Measurements from ENCODE around the gene TTLL12.

The TTLL12 gene

DNA sequence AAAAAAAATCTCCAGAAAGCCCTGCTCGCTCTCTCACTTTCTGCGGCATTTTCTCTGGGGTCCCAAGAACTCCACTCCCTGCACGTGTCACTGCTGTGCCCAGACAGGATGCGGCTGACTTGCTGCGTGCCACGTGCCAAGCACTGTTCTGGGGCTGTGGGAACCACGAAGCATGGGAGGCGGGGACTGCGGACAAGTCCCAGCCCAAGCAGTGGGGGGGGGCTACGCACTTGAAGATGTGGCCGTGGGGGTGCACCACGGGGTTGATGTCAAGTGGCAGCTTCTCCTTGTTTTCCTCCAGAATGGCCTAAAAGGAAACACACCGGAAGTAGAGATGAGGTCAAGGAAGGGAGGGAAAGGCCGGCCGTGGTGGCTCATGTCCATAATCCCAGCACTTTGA is 10.8 kb downstream of the TTLL12 start:
- DNase-seq (ENCODE audit: insufficient read length, low spot score) (no peak), FAIRE-seq (no peak)

DNA sequence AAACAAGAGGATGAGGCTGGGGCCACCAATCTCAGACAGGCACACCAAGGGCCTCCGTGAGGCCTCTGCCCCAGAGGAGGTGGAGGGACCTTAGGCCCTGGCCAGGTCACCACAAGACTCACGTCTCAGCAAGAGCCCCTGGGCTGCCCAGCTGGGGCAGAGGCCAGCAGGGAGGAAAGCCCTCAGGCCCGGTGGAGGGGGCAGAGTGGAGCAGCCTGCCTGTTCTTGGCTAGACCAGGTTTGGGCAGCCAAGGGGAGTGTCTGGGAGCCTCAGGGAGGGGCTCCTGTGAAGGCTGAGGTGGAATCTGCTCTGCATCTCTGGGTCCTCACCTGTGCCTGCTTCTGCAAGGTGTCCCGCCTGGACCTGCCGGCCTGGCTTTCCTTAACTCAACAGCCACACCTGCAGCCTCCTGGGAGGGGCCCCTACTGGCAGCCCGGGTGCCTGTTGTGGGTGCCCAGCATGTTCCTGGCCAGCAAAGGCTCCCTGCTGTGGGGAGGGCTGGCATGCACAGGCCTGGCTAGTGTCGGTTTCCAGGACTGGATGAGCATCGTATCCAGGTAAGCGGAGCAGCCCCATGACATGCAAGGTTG is 11.9 kb downstream of the TTLL12 start:
- DNase-seq (ENCODE audit: insufficient read length, low spot score): no peak
- FAIRE-seq: no peak

- FAIRE-seq (no peak), DNase-seq (ENCODE audit: insufficient read length, low spot score) (no peak)
Measured at GRCh38 chr22:43173976-43174720, 12.8 kb downstream of the TTLL12 start.

DNA sequence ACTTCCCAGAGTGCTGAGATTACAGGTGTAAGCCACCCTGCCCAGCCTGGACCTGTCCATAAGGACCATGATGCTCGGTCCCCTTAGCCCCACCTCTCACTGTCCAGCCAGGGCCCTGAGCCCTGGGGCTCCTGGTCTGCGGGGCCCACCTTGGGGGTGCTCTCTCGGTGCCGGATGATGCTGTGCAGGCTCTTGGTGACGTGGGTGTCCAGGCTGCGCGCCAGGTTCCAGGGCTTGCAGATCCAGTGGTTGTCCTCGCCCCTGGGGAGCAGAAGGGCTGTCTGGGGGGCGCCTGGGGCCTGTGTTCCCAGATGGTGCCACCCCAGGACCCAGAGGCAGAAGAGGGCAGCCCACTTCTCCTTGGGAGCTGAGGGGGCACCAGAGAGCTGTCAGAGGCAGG is 13.4 kb downstream of the TTLL12 start:
- DNase-seq (ENCODE audit: insufficient read length, low spot score) (no peak), FAIRE-seq (no peak)

- no peak for DNase-seq (ENCODE audit: insufficient read length, low spot score)
- FAIRE-seq: no peak
Measured at GRCh38 chr22:43172191-43172590, 14.7 kb downstream of the TTLL12 start.

DNA sequence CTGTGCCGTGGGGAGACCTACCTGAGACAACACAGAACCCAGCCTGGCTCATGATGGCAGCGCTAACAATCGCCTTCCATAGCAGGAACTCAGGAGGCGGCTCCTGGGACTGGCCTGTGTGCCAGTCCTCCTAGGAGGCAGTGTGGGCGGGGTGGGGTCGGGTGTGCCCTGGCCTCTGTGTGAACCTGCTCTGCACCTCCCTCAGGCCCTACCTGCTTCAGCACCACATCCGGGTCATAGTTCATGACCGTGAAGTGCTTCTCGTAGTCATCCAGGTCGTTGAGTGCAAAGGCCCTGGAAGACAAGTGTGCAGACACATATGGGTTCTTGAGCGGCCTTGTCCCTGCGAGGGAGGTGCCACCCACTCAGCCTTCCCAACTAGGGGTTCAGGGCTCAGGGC is 15.3 kb downstream of the TTLL12 start:
- DNase-seq (ENCODE audit: insufficient read length, low spot score) (no peak), FAIRE-seq (no peak)

- no peak for FAIRE-seq
- DNase-seq (ENCODE audit: insufficient read length, low spot score): no peak
Measured at GRCh38 chr22:43171019-43171491, 15.9 kb downstream of the TTLL12 start.

DNA sequence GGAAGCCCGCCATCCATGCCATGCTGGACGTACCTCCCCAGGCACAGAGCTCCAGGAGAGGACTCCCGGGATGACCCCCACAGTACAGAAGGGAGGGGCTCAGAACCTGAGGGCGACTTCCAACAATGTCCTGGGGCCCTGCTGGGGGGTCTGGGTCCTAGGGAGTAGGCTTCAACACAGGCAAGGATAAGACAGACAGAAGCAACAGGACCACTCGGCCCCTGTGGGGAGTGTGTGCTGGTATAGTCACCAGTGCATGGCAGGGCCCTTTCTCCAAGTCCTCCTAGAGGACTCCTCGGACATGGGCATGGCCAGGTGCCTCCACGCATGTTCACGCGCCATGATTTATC is 16.8 kb downstream of the TTLL12 start:
- no peak for FAIRE-seq
- no peak for DNase-seq (ENCODE audit: insufficient read length, low spot score)

DNA sequence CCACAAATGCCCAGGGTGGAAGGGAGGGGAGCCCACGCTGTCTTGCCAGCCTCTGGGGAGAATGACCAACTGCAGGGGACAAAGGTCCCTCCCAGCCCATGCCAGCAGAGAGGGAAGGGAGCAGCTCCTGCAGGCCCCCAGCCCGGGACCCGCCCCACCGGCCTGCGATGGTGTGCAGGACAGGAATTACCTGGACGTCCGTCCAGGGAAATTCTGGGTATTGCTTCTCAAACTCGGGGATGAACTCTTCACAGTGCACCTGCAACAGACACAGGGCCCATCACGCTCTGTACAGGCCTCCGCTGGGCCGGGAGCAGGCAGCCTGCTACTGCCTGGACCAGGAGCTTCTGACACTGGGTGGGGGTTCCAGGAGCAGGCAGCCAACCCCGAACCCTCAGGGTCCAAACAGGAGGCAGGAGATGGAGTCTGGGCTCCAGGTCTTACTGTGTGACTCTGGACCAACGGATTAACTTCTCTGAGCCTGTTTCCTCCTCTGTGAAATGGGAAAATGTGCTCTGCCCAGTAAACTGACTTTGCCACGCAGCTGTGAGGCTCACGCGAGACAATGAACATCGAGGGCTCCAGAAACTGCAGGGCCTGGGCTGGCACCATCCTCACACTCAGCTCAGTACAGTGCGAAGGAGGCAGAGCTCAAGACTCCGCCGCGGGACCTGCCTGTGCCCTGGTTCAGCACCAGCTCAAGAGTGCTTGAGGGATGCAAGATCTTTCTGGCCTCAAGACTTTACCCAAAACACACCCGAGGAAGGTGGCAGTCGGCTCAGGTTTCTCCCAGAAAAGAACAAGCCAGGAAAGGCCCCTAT is 17.4 kb downstream of the TTLL12 start:
- FAIRE-seq: no peak

GRCh38 chr22:43168471-43169309 is 18.2 kb downstream of the TTLL12 start:
- FAIRE-seq (no peak), DNase-seq (ENCODE audit: insufficient read length, low spot score) (no peak)

More for the DNA sequence above, 17.4 kb downstream of the TTLL12 start:
- DNase-seq (ENCODE audit: insufficient read length, low spot score): no peak

DNA sequence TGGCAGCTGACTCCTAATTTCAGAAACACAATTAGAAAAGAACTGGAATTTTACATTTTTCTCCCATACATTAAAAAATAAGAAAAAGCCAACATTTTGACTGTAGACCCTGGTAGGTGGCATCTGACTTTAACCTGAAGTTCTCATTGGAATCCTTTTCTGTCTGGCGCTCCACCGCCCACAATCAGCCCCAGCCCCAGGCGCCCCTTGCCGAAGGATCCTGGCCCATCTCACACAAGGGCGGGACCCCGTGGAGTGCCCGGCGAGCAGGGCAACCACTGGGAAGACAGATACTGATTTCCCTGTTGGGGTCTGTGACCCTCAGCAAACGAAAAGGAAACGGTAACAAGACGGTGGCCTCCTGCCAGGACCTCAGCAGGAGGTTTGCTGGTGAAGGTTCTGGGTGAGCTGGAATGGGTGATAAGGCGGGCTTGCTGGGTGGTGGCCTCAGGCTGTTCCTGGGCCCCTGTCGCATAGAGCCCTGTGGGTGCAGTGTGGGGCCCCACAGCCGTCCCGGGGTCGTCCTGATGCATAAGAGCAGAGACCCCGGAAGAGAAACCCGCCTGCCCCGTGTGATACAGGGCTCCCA is 19.8 kb downstream of the TTLL12 start:
- FAIRE-seq: no peak
- no peak for DNase-seq (ENCODE audit: insufficient read length, low spot score)

DNA sequence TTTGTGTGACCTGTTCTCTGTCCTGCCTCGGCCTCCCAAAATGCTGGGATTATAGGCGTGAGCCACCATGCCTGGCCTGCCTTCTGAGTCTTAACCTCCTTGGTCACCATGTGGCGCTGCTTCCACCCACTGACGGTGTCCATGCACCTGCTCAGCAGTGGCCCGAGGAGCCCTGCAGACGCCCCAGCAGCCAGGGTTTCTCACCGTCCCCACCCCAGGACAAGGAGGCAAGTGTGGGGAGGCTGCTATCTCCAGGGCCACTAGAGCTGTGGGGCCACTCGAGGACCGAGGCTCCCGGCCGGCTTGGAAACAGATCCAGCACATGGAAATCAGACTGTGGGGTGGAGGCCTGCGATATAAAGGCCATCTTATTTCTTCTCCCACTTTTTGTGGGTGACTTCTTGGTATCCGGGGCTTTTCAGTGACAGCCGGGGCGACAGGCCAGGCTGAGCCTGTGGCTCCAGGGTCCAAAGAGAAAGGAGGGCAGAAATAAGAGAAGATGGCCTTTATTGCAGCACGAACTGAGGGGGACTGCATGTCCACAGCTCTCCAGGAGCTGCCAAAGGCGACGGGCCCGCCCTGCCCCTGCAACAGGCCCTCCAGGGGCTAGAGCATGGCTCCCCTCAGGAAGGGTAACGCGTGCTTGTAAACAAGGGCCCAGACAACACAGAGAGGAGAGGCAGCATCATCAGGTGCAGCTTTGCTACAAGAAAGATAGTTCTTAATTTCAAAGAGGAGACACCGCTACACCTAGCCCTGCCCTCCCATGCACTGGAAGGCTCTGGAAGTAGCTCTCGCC is 20.6 kb downstream of the TTLL12 start:
- FAIRE-seq (no peak), DNase-seq (ENCODE audit: insufficient read length, low spot score) (no peak)

DNA sequence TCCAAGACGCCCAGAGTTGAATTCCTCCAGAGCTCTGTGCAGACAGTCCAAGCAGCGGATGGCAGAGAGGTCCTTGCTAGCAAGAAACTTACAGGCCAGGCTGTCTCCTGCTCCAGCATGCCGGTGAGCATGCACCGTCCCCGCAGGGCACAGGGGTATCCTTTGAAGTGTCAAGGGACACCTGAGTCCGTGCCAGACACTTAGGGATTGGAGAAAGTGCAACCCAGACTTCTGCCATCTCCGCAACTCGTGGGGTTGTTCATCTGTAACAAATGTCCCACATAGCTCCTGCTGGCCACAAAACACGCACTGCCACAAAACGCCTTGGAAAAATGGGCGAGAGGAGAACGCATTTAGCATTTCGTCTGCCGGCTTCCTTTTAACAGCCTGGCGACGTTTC is 22.3 kb downstream of the TTLL12 start:
- no peak for DNase-seq (ENCODE audit: insufficient read length, low spot score)
- FAIRE-seq: no peak

- FAIRE-seq (no peak), DNase-seq (ENCODE audit: insufficient read length, low spot score) (no peak)
Measured at GRCh38 chr22:43163241-43163795, 23.6 kb downstream of the TTLL12 start.

DNA sequence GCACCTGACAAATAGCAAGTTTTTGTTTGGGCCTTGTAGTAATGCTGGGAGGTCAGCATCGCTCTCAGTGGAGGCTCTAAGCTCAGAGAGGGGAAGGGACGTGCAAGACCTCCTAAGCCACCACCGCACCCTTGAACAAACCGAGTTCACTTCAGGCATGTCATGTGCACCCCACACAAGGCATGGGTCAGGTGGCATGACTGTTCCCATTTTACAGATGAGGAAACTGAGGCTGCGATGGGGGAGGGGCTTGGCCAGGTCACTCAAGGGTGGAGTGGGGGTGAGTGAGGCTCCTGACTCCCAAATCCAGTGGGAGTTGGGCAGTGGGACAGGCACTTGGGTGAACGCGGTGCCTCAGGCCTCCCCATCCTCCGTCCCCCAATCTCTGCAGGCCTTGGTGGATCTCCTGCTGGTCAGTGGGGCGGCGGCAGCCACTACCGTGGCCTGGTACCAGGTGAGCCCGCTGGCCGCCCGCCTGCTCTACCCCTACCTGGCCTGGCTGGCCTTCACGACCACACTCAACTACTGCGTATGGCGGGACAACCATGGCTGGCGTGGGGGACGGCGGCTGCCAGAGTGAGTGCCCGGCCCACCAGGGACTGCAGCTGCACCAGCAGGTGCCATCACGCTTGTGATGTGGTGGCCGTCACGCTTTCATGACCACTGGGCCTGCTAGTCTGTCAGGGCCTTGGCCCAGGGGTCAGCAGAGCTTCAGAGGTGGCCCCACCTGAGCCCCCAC is 24.4 kb downstream of the TTLL12 start:
- DNase-seq (ENCODE audit: insufficient read length, low spot score) (no peak), FAIRE-seq (no peak)

- DNase-seq (ENCODE audit: insufficient read length, low spot score) (no peak), FAIRE-seq (no peak)
Measured at GRCh38 chr22:43160497-43161126, 26.3 kb downstream of the TTLL12 start.

DNA sequence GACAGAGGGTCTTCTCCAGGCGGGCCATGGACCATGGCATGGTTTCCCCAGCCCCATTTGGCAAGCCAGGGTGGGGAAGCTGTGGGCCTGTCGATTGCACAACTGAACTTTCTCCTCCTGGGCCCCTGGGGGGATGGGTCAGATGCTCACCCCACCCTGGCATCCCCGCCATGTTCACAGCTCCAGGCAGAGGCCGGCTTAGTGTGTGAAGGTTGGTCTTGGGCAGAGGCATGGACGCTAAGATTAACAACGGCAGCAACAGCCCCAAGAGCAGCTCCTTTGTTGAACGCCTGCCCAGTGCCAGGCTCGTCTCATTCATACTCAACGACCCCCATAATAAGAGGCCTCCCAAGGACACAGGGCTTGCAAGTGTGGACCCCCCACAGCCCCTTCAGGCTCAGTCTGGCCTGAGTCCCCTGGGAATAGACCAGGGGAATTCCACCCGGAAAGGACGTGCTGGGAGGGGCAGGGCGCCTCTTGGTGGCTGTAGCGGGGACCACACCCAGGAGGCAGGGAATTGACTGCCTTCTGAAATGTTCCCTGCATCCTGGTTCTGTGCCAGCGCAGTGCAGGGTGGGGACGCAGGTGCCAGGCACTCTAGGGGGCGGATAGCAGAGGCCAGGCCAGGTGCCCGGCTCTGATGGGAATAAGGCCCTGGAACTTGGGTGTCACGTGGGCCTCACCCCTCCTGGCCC is 27.3 kb downstream of the TTLL12 start:
- FAIRE-seq: no peak
- DNase-seq (ENCODE audit: insufficient read length, low spot score): no peak

Measured in GM19239 (cell line).